RWPE2 (cell line): ENCODE results near the gene MYRF.

ENCODE experiments used
- ATAC-seq: fragments of 200-7000 bp; cut with Tn5 transposase; 3 replicates; pipeline ENCODE4 v1.9.1; 2021; ENCODE audit warnings: low read depth
- DNase-seq: peaks from one replicate; pipeline ENCODE4 v3.0.0-alpha.2; 2020; ENCODE audit warnings: low spot score
- H3K27ac ChIP-seq: fragments of 450-650 bp; 2 replicates; pipeline ENCODE4 v1.5.1; 2017; ENCODE audit warnings: mild to moderate bottlenecking; ENCODE audit not compliant: poor library complexity, severe bottlenecking
- H3K27me3 ChIP-seq: fragments of 250-450 bp; sonication (Bioruptor Pico); 2 replicates; pipeline ENCODE4 v1.5.1; 2021; ENCODE audit warnings: mild to moderate bottlenecking, moderate library complexity; ENCODE audit not compliant: insufficient read depth, poor library complexity, severe bottlenecking
- H3K36me3 ChIP-seq: fragments of 250-450 bp; sonication (Bioruptor Pico); 2 replicates; pipeline ENCODE4 v1.5.1; 2020; ENCODE audit warnings: low read depth, mild to moderate bottlenecking, moderate library complexity
- H3K4me1 ChIP-seq: fragments of 250-450 bp; sonication (Bioruptor Pico); 2 replicates; pipeline ENCODE4 v1.5.1; 2021; ENCODE audit warnings: mild to moderate bottlenecking, moderate library complexity; ENCODE audit not compliant: insufficient read depth, poor library complexity, severe bottlenecking
- H3K4me3 ChIP-seq: fragments of 250-450 bp; sonication (Bioruptor Pico); 2 replicates; pipeline ENCODE4 v1.5.1; 2021; ENCODE audit warnings: mild to moderate bottlenecking, moderate library complexity; ENCODE audit not compliant: severe bottlenecking
- H3K9me3 ChIP-seq: fragments of 250-450 bp; sonication (Bioruptor Pico); 2 replicates; pipeline ENCODE4 v1.5.1; 2021; ENCODE audit warnings: mild to moderate bottlenecking, moderate library complexity; ENCODE audit not compliant: severe bottlenecking
- TF ChIP-seq, protein P1 (sequence below): fragments of 450-650 bp; IDR thresholded peaks from one replicate; pipeline ENCODE4 v1.5.1; 2017; ENCODE audit warnings: mild to moderate bottlenecking, moderate library complexity; ENCODE audit not compliant: poor library complexity, severe bottlenecking

MYRF gene

DNA sequence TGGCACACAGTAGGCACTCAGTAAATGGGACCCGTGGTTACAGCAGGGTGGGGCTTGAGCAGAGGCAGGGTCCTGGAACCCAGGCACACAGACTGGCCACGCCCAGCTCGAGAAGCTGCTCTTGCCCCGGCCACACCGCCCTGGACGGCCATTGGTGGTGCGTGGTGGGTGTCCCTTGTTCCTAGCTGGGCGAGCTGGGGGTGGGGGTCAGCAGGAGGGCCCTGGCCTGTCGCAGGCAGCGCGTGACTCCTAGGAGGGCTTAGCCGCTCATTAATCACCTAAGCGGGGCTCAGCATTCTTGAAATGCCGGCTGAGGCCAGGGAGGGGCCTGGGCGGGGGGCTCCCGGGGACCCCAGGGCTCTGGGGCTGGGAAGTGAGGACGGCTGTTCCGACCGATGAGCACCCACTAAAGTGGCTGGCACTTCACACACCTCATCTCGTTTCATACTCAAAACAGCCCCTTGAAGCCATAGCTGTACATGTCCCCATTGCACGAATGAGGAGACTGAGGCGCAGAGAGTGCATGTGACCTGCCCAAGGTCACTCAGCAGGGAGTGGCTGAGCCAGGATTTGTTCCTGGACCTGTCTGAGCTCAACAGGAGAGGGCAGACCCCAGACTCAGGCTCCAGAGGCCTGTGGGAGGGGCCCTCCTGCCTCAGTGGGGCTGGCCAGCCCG is 11.6 kb downstream of the MYRF start:
- no peak for DNase-seq
- H3K36me3 ChIP-seq, result no peaks in the 10 kb centered on the region
- no peaks in the 10 kb centered on the region for H3K9me3 ChIP-seq
- H3K27me3 ChIP-seq, result no peaks in the 10 kb centered on the region
- no peak for ATAC-seq
- TF ChIP-seq, protein P1, sequence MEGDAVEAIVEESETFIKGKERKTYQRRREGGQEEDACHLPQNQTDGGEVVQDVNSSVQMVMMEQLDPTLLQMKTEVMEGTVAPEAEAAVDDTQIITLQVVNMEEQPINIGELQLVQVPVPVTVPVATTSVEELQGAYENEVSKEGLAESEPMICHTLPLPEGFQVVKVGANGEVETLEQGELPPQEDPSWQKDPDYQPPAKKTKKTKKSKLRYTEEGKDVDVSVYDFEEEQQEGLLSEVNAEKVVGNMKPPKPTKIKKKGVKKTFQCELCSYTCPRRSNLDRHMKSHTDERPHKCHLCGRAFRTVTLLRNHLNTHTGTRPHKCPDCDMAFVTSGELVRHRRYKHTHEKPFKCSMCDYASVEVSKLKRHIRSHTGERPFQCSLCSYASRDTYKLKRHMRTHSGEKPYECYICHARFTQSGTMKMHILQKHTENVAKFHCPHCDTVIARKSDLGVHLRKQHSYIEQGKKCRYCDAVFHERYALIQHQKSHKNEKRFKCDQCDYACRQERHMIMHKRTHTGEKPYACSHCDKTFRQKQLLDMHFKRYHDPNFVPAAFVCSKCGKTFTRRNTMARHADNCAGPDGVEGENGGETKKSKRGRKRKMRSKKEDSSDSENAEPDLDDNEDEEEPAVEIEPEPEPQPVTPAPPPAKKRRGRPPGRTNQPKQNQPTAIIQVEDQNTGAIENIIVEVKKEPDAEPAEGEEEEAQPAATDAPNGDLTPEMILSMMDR, result no peak
- no peaks in the 10 kb centered on the region for H3K4me1 ChIP-seq
- no peak overlapping the region for H3K27ac ChIP-seq
- no peak overlapping the region for H3K4me3 ChIP-seq

DNA sequence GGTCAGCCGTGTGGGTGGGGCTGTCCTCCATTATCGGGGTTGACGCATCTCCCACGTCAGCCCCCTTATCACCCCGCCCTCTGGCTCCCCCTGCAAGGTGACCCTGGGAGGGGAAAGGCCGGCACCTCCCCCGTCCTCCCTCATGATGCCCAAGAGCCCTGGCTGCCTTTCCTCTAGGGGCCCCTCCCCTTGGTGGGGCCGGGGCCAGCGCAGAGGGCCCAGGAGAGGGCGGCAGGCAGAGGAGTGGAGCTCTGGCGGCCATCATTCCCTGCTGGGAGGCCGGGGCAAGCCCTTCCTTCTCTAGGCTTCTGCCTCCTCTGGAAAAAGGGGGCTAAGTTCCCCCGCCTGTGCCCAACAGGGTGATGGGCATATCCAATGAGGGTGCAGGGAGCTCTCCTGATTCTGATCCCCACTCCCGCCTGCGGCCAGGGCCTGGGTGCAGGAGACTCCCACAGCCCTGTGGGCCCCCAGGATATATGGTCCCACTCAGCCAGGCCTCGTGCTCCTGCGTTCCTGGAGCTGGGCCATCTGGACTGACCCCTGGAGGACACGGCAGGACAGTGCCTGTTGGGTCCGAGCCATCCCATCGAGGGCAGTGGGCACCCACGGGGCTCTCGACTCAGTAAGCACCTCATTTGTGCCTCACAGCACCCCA is 12.3 kb downstream of the MYRF start:
- Histone ChIP-seq H3K27me3 (no peaks in the 10 kb centered on the region), H3K9me3 (no peaks in the 10 kb centered on the region), H3K4me3 (no peak overlapping the region), H3K36me3 (no peaks in the 10 kb centered on the region), H3K4me1 (no peaks in the 10 kb centered on the region), H3K27ac (no peak overlapping the region)
- TF ChIP-seq, protein P1, result no peak
- DNase-seq (no peak), ATAC-seq (no peak)

DNA sequence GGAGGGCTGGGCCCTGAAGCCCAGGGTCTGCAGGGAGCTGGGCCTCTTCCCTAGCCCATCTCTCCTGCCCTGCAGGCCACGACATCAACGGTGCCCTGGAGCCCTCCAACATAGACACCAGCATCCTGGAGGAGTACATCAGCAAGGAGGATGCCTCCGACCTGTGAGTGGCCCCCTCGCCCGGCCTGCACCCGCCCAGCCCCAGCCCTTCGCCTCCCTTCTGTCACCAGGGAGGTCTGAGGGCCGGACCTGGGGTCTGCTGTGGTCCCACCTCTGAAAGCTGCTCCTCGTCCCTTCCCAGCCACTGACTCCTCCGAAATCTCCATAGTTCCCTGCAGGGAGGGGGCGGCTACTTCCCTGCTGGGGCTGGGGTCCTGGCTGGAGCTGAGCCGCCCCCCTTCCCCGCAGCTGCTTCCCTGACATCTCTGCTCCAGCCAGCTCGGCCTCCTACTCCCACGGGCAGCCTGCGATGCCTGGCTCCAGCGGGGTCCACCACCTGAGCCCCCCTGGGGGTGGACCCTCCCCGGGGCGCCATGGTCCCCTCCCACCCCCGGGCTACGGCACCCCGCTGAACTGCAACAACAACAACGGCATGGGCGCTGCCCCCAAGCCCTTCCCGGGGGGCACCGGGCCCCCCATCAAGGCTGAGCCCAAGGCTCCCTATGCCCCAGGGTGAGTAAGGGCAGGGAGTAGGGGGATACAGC is 13.3 kb downstream of the MYRF start:
- Histone ChIP-seq H3K4me1 (no peaks in the 10 kb centered on the region), H3K4me3 (no peak overlapping the region), H3K9me3 (no peaks in the 10 kb centered on the region), H3K27me3 (no peaks in the 10 kb centered on the region), H3K27ac (no peak overlapping the region), H3K36me3 (no peaks in the 10 kb centered on the region)
- ATAC-seq (no peak), DNase-seq (no peak)
- TF ChIP-seq, protein P1, result no peak

DNA sequence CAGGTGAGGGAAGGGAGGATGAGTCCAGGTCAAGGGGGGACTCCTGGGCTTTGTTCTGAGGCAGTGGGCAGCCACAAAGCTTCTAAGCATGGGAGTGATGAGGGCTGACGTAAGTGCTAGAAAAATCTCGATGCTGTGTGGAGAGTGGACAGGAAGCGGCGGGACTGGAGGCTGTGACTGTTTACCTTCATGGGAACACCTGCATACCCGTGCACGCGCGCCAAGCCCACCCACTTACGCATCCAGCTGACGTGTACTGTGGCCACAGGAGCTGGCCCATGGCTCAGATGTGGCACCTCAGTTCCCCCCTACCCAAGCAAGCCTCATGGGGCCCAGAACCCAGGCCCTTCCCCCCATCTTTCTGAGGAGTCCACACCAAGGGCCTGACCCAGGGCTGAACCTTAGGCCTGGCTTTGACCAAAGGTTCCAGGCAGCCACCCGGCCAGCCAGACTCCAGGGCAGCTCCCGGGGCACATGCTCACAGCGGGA is 14.0 kb downstream of the MYRF start:
- TF ChIP-seq, protein P1, result no peak
- peak; percentile 24; the same call in 2 of the 3 replicates for ATAC-seq

More for the DNA sequence above, 14.0 kb downstream of the MYRF start:
- no peaks in the 10 kb centered on the region for H3K4me1 ChIP-seq
- no peaks in the 10 kb centered on the region for H3K36me3 ChIP-seq
- H3K27me3 ChIP-seq, result no peaks in the 10 kb centered on the region
- no peak overlapping the region for H3K4me3 ChIP-seq
- no peak for DNase-seq
- H3K9me3 ChIP-seq, result no peaks in the 10 kb centered on the region
- no peak overlapping the region for H3K27ac ChIP-seq
